Osteoblast (primary cell): ENCODE data around the gene KCNIP3. TPM values are rescaled to one million over a fixed set of nuclear protein-coding genes. Genes with fewer than 3 reads are reported as not detected.
A peak's percentile ranks its signal among the peaks of the same experiment; 100 is the strongest.

ENCODE experiments used
- DNase-seq: peaks from one replicate; pipeline ENCODE4 v3.0.0; 2011; ENCODE audit warnings: low spot score, mixed read lengths; ENCODE audit not compliant: insufficient read length; ENCODE audit errors: missing footprints
- H2AFZ ChIP-seq: 2 replicates; pipeline ENCODE4 v1.6.0; 2011; ENCODE audit warnings: mild to moderate bottlenecking, low read length
- H3K27ac ChIP-seq: 2 replicates; pipeline ENCODE4 v1.5.1; 2011; ENCODE audit warnings: mild to moderate bottlenecking, low read depth, low read length, moderate library complexity
- H3K27me3 ChIP-seq: 2 replicates; pipeline ENCODE4 v1.6.0; 2012; ENCODE audit warnings: mild to moderate bottlenecking, control low read depth, inconsistent platforms, low read length, moderate library complexity; ENCODE audit not compliant: insufficient read depth
- H3K36me3 ChIP-seq: 2 replicates; pipeline ENCODE4 v1.5.1; 2011; ENCODE audit warnings: mild to moderate bottlenecking, low read length, control low read depth, moderate library complexity; ENCODE audit not compliant: insufficient read depth
- H3K4me1 ChIP-seq: 2 replicates; pipeline ENCODE4 v1.5.1; 2011; ENCODE audit warnings: mild to moderate bottlenecking, low read length, control low read depth, moderate library complexity; ENCODE audit not compliant: insufficient read depth
- H3K4me2 ChIP-seq: 2 replicates; pipeline ENCODE4 v1.6.0; 2011; ENCODE audit warnings: mild to moderate bottlenecking, low read length; ENCODE audit not compliant: insufficient read depth
- H3K4me3 ChIP-seq: fragments of 200-600 bp; sonication (generic); 3 replicates; pipeline ENCODE4 v1.5.1; 2012; ENCODE audit warnings: mild to moderate bottlenecking, low read length, inconsistent platforms; ENCODE audit not compliant: insufficient read depth
- H3K79me2 ChIP-seq: 2 replicates; pipeline ENCODE4 v1.6.0; 2012; ENCODE audit warnings: mild to moderate bottlenecking, low read length, control low read depth, inconsistent platforms; ENCODE audit not compliant: insufficient read depth
- H3K9me3 ChIP-seq: 2 replicates; pipeline ENCODE4 v1.5.1; 2011; ENCODE audit warnings: low read depth, low read length, control low read depth
- H4K20me1 ChIP-seq: 2 replicates; pipeline ENCODE4 v1.6.0; 2012; ENCODE audit warnings: mild to moderate bottlenecking, low read length, control low read depth; ENCODE audit not compliant: insufficient read depth
- CTCF ChIP-seq: IDR thresholded peaks from 2 replicates; pipeline ENCODE4 v1.5.1; 2011; ENCODE audit warnings: mild to moderate bottlenecking, low read depth, low read length, moderate library complexity; ENCODE audit errors: extremely low read depth
- total RNA-seq: library from RNA; depleted of rRNA; stranded (reverse); fragments of >200 nt; gene quantifications from 2 replicates; pipeline ENCODE4 v1.2.3, GENCODE V29; 2012

KCNIP3 gene
- total RNA-seq, 1 donor, result under 0.01 TPM

GRCh38 chr2:95270541-95271081, 26.5 kb upstream of the KCNIP3 start:
- no peak overlapping the region for H3K27ac ChIP-seq
- H3K9me3 ChIP-seq, result no peaks in the 10 kb centered on the region
- no peak overlapping the region for H3K4me2 ChIP-seq
- no peaks in the 10 kb centered on the region for H3K27me3 ChIP-seq
- H3K4me3 ChIP-seq, result no peak overlapping the region
- H2AFZ ChIP-seq, result no peak overlapping the region
- no peaks in the 10 kb centered on the region for H3K36me3 ChIP-seq
- no peaks in the 10 kb centered on the region for H4K20me1 ChIP-seq
- peak; percentile 71 for DNase-seq
- H3K4me1 ChIP-seq, result no peaks in the 10 kb centered on the region
- TF ChIP-seq CTCF, result no peak
- H3K79me2 ChIP-seq, result no peaks in the 10 kb centered on the region

- no peaks in the 10 kb centered on the region for H4K20me1 ChIP-seq
- H2AFZ ChIP-seq, result no peak overlapping the region
- H3K36me3 ChIP-seq, result no peaks in the 10 kb centered on the region
- no peak overlapping the region for H3K4me2 ChIP-seq
- no peaks in the 10 kb centered on the region for H3K4me1 ChIP-seq
- H3K9me3 ChIP-seq, result no peaks in the 10 kb centered on the region
- peak; percentile 57 for DNase-seq
- no peak overlapping the region for H3K4me3 ChIP-seq
- TF ChIP-seq CTCF, result no peak
- H3K27me3 ChIP-seq, result no peaks in the 10 kb centered on the region
- no peak overlapping the region for H3K27ac ChIP-seq
- no peaks in the 10 kb centered on the region for H3K79me2 ChIP-seq
Observed at GRCh38 chr2:95271381-95271971, 25.7 kb upstream of the KCNIP3 start.

GRCh38 chr2:95272299-95272751, 24.8 kb upstream of the KCNIP3 start:
- DNase-seq, result peak; percentile 62
- Histone ChIP-seq H3K4me1 (no peaks in the 10 kb centered on the region), H3K79me2 (no peaks in the 10 kb centered on the region), H2AFZ (no peak overlapping the region), H3K36me3 (no peaks in the 10 kb centered on the region), H3K27me3 (no peaks in the 10 kb centered on the region), H3K27ac (no peak overlapping the region), H3K9me3 (no peaks in the 10 kb centered on the region), H4K20me1 (no peaks in the 10 kb centered on the region), H3K4me2 (no peak overlapping the region), H3K4me3 (no peak overlapping the region)
- no peak for TF ChIP-seq CTCF

GRCh38 chr2:95272781-95273180, 24.4 kb upstream of the KCNIP3 start:
- TF ChIP-seq CTCF, result no peak
- H3K4me1 ChIP-seq, result peaks cover 1% of the 10 kb centered on the region
- no peaks in the 10 kb centered on the region for H4K20me1 ChIP-seq
- H3K79me2 ChIP-seq, result no peaks in the 10 kb centered on the region
- no peak overlapping the region for H3K27ac ChIP-seq
- H3K9me3 ChIP-seq, result no peaks in the 10 kb centered on the region
- no peaks in the 10 kb centered on the region for H3K27me3 ChIP-seq
- no peaks in the 10 kb centered on the region for H3K36me3 ChIP-seq
- DNase-seq, result peak; percentile 79
- H2AFZ ChIP-seq, result no peak overlapping the region
- no peak overlapping the region for H3K4me3 ChIP-seq
- no peak overlapping the region for H3K4me2 ChIP-seq
